Stomach (tissue), 4 donors: ENCODE results near the gene ESYT2.

Experiments
- EP300 ChIP-seq: sonication (generic); formaldehyde crosslinking; IDR thresholded peaks from one replicate; pipeline ENCODE4 v1.6.1; 2017; ENCODE audit warnings: antibody characterized with exemption
- POLR2A ChIP-seq, 4 donors: fragments of 450-650 bp; IDR thresholded peaks; one replicate each; pipeline ENCODE4 v1.6.1; 2016; ENCODE audit warnings: antibody characterized with exemption in 4 of 4, control low read depth in 2 of 4, mild to moderate bottlenecking in 1 of 4, moderate library complexity in 1 of 4
- TF ChIP-seq, protein P1 (sequence below), 7 experiments: fragments of 450-650 bp in 4 of 7; fragments of 200-600 bp in 3 of 7; sonication (generic) in 3 of 7; IDR thresholded peaks; one replicate each; pipeline ENCODE4 v1.5.1; 2016 to 2019; ENCODE audit warnings: antibody characterized with exemption in 7 of 7, control low read depth in 2 of 7, mild to moderate bottlenecking in 1 of 7

DNA sequence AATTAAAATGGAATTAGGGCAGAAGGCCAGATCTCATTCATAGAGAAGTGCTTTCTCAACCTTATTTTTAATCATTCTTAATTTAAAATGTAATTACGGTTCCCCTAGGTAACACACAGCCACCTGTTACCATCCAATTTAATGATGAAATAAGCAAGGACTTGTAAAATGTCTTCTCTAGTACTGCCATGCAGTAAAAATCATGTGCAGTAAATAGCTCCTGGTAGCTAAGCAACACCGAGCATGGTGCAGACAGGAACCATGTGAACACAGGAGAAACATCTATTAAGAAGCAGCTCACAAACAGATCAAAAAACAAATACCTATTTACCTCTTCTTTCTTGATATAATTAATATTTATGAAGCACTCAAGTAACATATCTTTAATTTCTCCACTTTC lies 139.8 kb downstream of the ESYT2 start:
- TF ChIP-seq, protein P1, sequence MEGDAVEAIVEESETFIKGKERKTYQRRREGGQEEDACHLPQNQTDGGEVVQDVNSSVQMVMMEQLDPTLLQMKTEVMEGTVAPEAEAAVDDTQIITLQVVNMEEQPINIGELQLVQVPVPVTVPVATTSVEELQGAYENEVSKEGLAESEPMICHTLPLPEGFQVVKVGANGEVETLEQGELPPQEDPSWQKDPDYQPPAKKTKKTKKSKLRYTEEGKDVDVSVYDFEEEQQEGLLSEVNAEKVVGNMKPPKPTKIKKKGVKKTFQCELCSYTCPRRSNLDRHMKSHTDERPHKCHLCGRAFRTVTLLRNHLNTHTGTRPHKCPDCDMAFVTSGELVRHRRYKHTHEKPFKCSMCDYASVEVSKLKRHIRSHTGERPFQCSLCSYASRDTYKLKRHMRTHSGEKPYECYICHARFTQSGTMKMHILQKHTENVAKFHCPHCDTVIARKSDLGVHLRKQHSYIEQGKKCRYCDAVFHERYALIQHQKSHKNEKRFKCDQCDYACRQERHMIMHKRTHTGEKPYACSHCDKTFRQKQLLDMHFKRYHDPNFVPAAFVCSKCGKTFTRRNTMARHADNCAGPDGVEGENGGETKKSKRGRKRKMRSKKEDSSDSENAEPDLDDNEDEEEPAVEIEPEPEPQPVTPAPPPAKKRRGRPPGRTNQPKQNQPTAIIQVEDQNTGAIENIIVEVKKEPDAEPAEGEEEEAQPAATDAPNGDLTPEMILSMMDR (IDR thresholded peaks at IDR 0.05), result no peak
- no peak for TF ChIP-seq POLR2A (IDR thresholded peaks at IDR 0.05)
- no peak for TF ChIP-seq EP300
